AG09319 (cell line): Measurements from ENCODE around the gene ZIC2.

Source experiments
- DNase-seq: peaks from one replicate; pipeline ENCODE4 v3.0.0-alpha.2; 2010; ENCODE audit warnings: low read depth; ENCODE audit errors: extremely low read depth
- TF ChIP-seq, protein P1 (sequence below): IDR thresholded peaks from 2 replicates; pipeline ENCODE4 v1.5.1; 2011; ENCODE audit warnings: low read depth, mild to moderate bottlenecking, inconsistent platforms, low read length, moderate library complexity

ZIC2 gene

DNA sequence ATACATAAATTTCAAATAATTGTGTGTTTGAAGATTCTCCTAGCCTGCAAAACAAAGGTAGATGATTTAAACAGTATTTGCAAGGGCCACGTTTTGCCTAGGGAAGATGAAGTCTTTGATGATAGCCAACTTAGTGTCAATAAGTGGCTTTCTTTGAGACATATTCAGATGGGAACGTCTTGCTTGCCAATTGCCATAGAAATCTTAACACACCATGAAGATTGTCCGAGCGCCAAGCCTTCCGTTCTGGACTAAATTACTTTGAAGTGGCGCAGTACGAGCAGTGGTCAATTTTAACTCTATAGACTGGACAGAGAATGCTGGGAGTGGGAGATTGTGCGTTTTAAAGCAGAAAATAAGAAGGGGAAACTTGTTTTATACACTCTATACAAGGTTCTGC is 19.9 kb upstream of the ZIC2 start:
- TF ChIP-seq, protein P1, sequence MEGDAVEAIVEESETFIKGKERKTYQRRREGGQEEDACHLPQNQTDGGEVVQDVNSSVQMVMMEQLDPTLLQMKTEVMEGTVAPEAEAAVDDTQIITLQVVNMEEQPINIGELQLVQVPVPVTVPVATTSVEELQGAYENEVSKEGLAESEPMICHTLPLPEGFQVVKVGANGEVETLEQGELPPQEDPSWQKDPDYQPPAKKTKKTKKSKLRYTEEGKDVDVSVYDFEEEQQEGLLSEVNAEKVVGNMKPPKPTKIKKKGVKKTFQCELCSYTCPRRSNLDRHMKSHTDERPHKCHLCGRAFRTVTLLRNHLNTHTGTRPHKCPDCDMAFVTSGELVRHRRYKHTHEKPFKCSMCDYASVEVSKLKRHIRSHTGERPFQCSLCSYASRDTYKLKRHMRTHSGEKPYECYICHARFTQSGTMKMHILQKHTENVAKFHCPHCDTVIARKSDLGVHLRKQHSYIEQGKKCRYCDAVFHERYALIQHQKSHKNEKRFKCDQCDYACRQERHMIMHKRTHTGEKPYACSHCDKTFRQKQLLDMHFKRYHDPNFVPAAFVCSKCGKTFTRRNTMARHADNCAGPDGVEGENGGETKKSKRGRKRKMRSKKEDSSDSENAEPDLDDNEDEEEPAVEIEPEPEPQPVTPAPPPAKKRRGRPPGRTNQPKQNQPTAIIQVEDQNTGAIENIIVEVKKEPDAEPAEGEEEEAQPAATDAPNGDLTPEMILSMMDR: no peak
- DNase-seq: no peak

DNA sequence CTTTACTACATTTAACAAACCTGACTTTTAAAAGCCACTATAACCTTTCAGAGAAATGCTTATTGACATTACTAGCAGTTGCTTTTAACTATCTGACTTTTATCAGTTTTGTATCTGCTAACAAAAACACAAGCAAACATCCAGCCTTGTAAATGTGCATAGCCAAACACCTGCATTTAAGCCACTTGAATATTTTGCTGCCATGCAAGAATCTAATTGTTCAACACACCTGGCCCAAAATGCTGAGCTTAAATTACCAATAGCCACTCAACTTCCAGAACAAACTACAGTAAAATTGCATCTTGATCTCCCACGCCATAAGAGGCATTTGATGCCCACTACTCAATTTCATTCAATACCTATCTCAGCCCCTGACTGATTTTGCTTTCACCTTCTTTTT is 19.3 kb upstream of the ZIC2 start:
- DNase-seq: no peak
- TF ChIP-seq, protein P1: no peak

DNA sequence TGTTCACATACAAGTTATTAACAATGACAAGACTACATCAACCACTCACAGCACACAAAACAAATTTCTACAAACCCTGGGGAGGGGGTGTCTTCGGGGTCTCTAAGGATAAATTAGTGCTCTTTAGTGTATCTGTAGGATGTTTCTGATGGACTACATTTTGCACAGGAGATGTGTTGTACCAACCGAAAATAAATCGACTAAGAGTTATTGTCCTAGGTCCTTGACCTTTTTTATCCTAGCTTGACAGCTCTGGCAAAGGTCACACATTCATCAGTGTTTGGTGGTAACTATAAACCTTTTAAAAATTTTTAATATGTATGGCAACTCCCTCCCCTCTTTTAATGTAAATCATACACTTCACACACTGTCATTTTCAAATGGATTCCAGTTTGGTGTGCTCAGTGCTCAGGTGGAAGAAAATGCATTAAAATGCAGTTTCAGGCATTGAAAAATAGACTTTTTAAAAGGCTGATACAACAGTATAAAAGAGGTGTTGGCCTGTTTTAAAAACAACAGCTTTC is 17.7 kb upstream of the ZIC2 start:
- TF ChIP-seq, protein P1: no peak
- no peak for DNase-seq

DNA sequence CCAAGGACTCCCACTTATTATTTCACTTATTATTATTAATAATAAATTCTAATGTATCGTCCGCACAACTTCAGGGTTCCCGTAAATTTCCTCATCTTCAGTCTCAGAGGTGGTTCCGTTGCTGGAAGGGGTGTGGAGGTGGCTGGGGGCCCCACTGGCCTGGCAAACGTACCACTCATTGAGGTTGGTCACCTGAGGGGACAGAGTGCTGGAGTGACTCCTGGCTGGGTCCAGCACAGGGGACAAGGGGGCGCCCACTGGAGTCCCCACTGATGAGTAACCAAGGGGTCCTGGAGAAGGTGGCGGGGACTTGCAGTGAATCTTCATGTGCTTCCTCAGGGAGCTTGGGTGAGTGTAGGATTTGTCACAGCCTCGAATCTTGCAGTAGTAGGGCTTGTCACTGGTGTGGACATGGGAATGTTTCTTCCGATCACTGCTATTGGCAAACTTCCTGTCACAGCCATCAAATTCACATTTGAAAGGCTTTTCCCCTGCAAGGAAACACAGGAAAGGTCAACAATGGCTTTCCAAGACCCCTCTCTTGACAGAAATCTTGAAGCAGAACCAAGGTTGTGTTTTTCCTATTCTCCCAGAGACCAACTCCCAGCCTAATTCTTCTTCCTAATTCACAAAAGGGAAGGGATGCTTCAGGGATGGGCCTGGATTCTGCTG is 16.1 kb upstream of the ZIC2 start:
- no peak for DNase-seq
- TF ChIP-seq, protein P1: no peak

DNA sequence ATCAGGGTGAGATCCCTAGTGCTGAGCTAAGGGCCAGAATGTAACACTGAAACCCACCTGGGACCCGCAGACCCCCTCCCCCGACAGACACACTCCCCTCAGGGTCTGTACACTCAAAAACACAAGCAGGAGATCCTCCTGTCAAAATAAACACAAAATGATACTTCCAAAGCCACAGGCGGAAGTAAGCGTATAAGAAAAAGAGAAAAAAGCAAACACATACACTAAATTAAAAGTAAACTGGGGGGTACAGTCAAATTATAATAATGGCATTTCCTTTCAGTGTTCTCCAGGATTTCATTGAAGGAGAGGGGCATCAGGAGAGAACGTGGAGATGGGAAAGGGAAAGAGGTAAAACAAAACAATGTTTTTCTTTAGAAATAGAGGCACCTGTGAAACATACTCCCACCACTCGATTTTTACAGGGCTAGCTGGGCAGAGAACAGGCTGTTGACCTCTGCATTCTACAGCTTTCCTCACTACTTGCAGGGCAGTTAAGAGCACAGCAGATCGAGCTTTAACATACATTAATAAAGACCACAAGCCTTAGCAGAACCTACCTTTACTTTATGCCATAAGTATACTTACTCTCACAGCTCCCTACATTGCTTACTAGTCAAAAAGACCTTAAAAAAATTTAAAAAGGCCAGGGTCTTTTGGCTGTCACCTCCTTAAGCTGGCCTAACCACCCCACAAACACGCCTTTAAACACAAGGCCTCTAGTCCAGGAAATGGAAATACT is 15.3 kb upstream of the ZIC2 start:
- DNase-seq: no peak

DNA sequence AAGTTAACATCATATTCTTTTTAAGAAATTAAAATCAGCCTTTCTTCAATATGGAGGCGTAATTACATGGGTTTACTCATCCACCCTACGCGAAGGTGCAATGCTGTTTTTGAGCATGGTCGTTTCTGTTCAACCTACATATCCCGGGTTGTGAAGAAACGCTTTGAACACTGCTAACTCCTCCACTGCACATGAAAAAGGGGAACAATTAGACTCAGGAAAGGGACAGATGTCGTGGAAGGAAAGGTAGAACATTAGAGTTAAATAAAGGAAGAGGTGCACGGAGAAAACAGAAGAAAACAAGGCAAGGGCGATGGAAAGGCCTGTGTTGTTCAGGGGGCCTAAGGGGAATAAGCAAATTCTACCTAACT is 14.1 kb upstream of the ZIC2 start:
- TF ChIP-seq, protein P1: no peak
- no peak for DNase-seq

More for the DNA sequence above, 15.3 kb upstream of the ZIC2 start:
- TF ChIP-seq, protein P1: no peak

DNA sequence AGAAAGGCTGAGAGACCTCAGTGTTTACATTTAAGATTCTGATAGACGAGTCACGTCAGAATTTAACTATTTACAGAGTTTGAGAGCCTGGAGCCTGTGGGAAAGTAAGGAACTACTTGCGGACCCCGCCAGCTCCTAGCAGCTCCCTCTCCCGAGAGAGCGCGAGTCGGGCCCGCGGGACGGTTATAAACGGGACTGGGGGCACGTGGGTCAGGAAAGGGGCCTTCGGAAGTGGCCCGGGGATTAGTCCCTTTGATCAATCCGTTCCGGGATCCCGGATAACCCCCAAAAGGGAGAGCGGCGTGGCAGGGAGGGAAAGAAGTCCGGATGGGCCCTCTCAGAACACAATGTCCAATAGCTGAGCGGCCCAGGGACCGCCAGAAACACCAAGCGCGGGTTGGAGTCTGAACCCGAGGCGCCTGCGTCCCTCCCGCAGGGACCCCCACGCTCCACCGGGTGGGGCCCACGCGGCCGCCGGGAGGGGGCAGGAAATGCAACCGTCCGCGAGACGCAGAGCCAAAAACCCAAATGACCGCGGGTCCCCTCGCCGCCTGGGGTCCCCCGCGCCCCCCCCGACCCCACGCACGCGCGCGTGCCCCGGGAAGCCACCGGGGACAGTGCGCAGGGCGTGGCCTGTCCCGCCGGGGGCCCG is 13.6 kb upstream of the ZIC2 start:
- no peak for DNase-seq
- TF ChIP-seq, protein P1: no peak
